Liver (tissue), 9 donors: ENCODE results near the gene GREB1. TPM values are rescaled to one million over a fixed set of nuclear protein-coding genes. Genes with fewer than 3 reads are reported as not detected.

Experiments
- DNase-seq: peaks from one replicate; pipeline ENCODE4 v3.0.0-alpha.2; 2017; ENCODE audit warnings: low spot score
- H3K27ac ChIP-seq, 2 donors: one replicate each; pipeline ENCODE4 v1.7.0; 2013; ENCODE audit warnings: inconsistent platforms in 2 of 2, low read length in 2 of 2, control low read depth in 1 of 2, low read depth in 1 of 2, mild to moderate bottlenecking in 1 of 2
- H3K27me3 ChIP-seq, 4 donors: one replicate each; pipeline versions ENCODE4 v1.6.1 to v1.7.0; 2013; ENCODE audit warnings: low read length in 3 of 4, inconsistent platforms in 1 of 4, mild to moderate bottlenecking in 1 of 4, moderate library complexity in 1 of 4; ENCODE audit not compliant: control insufficient read depth in 4 of 4, insufficient read depth in 4 of 4
- H3K36me3 ChIP-seq, 4 donors: one replicate each; pipeline versions ENCODE4 v1.6.1 to v1.7.0; 2013; ENCODE audit warnings: low read length in 3 of 4, mild to moderate bottlenecking in 3 of 4, low read depth in 1 of 4, moderate library complexity in 1 of 4; ENCODE audit not compliant: control insufficient read depth in 4 of 4, insufficient read depth in 3 of 4
- H3K4me1 ChIP-seq, 4 donors: one replicate each; pipeline versions ENCODE4 v1.6.1 to v1.7.0; 2013; ENCODE audit warnings: low read length in 3 of 4, mild to moderate bottlenecking in 3 of 4, moderate library complexity in 1 of 4; ENCODE audit not compliant: control insufficient read depth in 4 of 4, insufficient read depth in 4 of 4
- H3K4me3 ChIP-seq, 3 donors: one replicate each; pipeline versions ENCODE4 v1.6.1 to v1.7.0; 2013; ENCODE audit warnings: low read length in 3 of 3, control low read depth in 1 of 3, low read depth in 1 of 3, mild to moderate bottlenecking in 1 of 3
- H3K9ac ChIP-seq, 2 donors: one replicate each; pipeline ENCODE4 v1.7.0; 2013; ENCODE audit warnings: low read length in 2 of 2, mild to moderate bottlenecking in 2 of 2, moderate library complexity in 2 of 2, control low read depth in 1 of 2, low read depth in 1 of 2
- H3K9me3 ChIP-seq, 4 donors: one replicate each; pipeline versions ENCODE4 v1.6.1 to v1.7.0; 2013; ENCODE audit warnings: low read length in 3 of 4; ENCODE audit not compliant: control insufficient read depth in 4 of 4
- FOXA1 ChIP-seq: IDR thresholded peaks from 2 replicates; pipeline ENCODE4 v1.6.1; 2016; ENCODE audit warnings: antibody characterized with exemption
- FOXA2 ChIP-seq: IDR thresholded peaks from 2 replicates; pipeline ENCODE4 v1.6.1; 2016; ENCODE audit warnings: antibody characterized with exemption
- GABPA ChIP-seq, 2 donors: IDR thresholded peaks in 1 of 2; conservative IDR thresholded peaks in 1 of 2; 2 replicates each; pipeline ENCODE4 v1.6.1; 2016; ENCODE audit warnings: antibody characterized with exemption in 2 of 2, mild to moderate bottlenecking in 1 of 2, moderate library complexity in 1 of 2
- HNF4A ChIP-seq, 2 donors: conservative IDR thresholded peaks; 2 replicates each; pipeline ENCODE4 v1.6.1; 2016; ENCODE audit warnings: antibody characterized with exemption in 2 of 2, mild to moderate bottlenecking in 2 of 2
- HNF4G ChIP-seq: IDR thresholded peaks from 2 replicates; pipeline ENCODE4 v1.6.1; 2016; ENCODE audit warnings: antibody characterized with exemption
- NR2F2 ChIP-seq: IDR thresholded peaks from 2 replicates; pipeline ENCODE4 v1.6.1; 2016; ENCODE audit warnings: antibody characterized with exemption
- RAD21 ChIP-seq, 2 donors: IDR thresholded peaks; 2 replicates each; pipeline ENCODE4 v1.6.1; 2016; ENCODE audit warnings: antibody characterized with exemption in 2 of 2, mild to moderate bottlenecking in 2 of 2
- REST ChIP-seq: IDR thresholded peaks from 2 replicates; pipeline ENCODE4 v1.6.1; 2016; ENCODE audit warnings: antibody characterized with exemption, mild to moderate bottlenecking
- SP1 ChIP-seq: IDR thresholded peaks from 2 replicates; pipeline ENCODE4 v1.6.1; 2018; ENCODE audit warnings: antibody characterized with exemption, mild to moderate bottlenecking
- TAF1 ChIP-seq: conservative IDR thresholded peaks from 2 replicates; pipeline ENCODE4 v1.6.1; 2016; ENCODE audit warnings: antibody characterized with exemption, mild to moderate bottlenecking
- YY1 ChIP-seq: IDR thresholded peaks from 2 replicates; pipeline ENCODE4 v1.6.1; 2016; ENCODE audit warnings: antibody characterized with exemption, mild to moderate bottlenecking
- ZBTB33 ChIP-seq: IDR thresholded peaks from 2 replicates; pipeline ENCODE4 v1.6.1; 2016; ENCODE audit warnings: antibody characterized with exemption
- WGBS: extraction: QIAGEN DNeasy Blood & Tissue Kit; methylation state at CpG from one replicate; pipeline ENCODE4 v1.1.7; 2013; 5-methylcytosine and 5-hydroxymethylcytosine counted together
- polyA plus RNA-seq, 2 donors: library from polyadenylated mRNA; stranded (reverse) in 1 of 2; unstranded in 1 of 2; fragments of 200-250 nt in 1 of 2; fragments of >200 nt in 1 of 2; fragmentation: Nextera tagmentation in 1 of 2; extraction: Ambion mirVana in 1 of 2; gene quantifications; one replicate each; pipeline versions ENCODE4 v1.2.1 to v1.2.3, GENCODE V29; 2013 to 2015
- total RNA-seq, 2 donors: library from RNA; depleted of rRNA; stranded (reverse); fragments of >200 nt; gene quantifications; one replicate each; pipeline ENCODE4 v1.2.3, GENCODE V29; 2014
- TF ChIP-seq, protein P1 (sequence below): fragments of 150-350 bp; IDR thresholded peaks from 2 replicates; pipeline ENCODE4 v1.5.1; 2017; ENCODE audit warnings: improper control_type of control experiment, low read depth, low read length; ENCODE audit not compliant: missing input control
- TF ChIP-seq, protein P2 (sequence below): IDR thresholded peaks from 2 replicates; pipeline ENCODE4 v1.6.1; 2016; ENCODE audit warnings: antibody characterized with exemption
- donor health status: healthy.
- donor health status: healthy.
- donor health status: healthy.
- donor health status: healthy.
- donor health status: healthy.

Gene GREB1
- total and polyA plus RNA-seq, 4 donors, result 1.0 to 6.3 (median 3.6) TPM

DNA sequence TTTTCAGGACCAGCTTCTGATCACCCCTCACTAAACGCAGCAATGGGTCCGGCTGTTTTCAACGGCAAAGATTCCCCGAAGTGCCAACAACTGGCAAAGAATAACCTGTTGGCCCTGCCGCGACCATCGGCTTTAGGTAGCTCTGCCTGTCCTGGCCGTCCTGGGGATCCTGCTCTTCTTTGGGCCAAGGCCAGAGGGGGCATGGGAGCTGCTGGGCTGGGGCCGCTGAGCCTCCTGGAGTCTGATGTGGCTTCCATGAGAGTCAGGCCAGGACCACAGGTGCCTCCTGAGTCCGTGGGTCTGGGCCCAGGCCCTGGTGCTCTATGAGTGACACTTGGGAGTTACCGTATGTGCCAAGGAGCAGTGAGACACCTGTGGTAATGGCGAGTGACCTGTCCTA, 46.9 kb downstream of the GREB1 start:
- Histone ChIP-seq H3K36me3 (no peaks in the 10 kb centered on the region), H3K4me1 (no peaks in the 10 kb centered on the region), H3K4me3 (no peak overlapping the region), H3K9me3 (no peaks in the 10 kb centered on the region), H3K27ac (no peak overlapping the region), H3K9ac (no peak overlapping the region), H3K27me3 (no peaks in the 10 kb centered on the region)
- DNase-seq, result no peak
- 93% methylated on average over 12 of the region's 12 CpGs for WGBS
- TF ChIP-seq SP1 (no peak), TAF1 (no peak), FOXA2 (no peak), RAD21 (IDR thresholded peaks at IDR 0.05) (no peak), HNF4G (no peak), YY1 (no peak), NR2F2 (no peak), FOXA1 (no peak), ZBTB33 (no peak)
- TF ChIP-seq, protein P1, sequence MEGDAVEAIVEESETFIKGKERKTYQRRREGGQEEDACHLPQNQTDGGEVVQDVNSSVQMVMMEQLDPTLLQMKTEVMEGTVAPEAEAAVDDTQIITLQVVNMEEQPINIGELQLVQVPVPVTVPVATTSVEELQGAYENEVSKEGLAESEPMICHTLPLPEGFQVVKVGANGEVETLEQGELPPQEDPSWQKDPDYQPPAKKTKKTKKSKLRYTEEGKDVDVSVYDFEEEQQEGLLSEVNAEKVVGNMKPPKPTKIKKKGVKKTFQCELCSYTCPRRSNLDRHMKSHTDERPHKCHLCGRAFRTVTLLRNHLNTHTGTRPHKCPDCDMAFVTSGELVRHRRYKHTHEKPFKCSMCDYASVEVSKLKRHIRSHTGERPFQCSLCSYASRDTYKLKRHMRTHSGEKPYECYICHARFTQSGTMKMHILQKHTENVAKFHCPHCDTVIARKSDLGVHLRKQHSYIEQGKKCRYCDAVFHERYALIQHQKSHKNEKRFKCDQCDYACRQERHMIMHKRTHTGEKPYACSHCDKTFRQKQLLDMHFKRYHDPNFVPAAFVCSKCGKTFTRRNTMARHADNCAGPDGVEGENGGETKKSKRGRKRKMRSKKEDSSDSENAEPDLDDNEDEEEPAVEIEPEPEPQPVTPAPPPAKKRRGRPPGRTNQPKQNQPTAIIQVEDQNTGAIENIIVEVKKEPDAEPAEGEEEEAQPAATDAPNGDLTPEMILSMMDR, result no peak
- TF ChIP-seq, protein P2, sequence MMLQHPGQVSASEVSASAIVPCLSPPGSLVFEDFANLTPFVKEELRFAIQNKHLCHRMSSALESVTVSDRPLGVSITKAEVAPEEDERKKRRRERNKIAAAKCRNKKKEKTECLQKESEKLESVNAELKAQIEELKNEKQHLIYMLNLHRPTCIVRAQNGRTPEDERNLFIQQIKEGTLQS, result no peak

GRCh38 chr2:11581124-11581796, 47.4 kb downstream of the GREB1 start:
- no peak for DNase-seq
- WGBS, result 95% methylated on average over 9 of the region's 9 CpGs
- no peaks in the 10 kb centered on the region for H3K36me3 ChIP-seq
- no peaks in the 10 kb centered on the region for H3K4me1 ChIP-seq
- H3K9ac ChIP-seq, result no peak overlapping the region
- H3K9me3 ChIP-seq, result no peaks in the 10 kb centered on the region
- no peaks in the 10 kb centered on the region for H3K27me3 ChIP-seq
- no peak overlapping the region for H3K27ac ChIP-seq
- H3K4me3 ChIP-seq, result no peak overlapping the region
- TF ChIP-seq TAF1 (no peak), RAD21 (IDR thresholded peaks at IDR 0.05) (no peak), REST (no peak), FOXA1 (no peak), GABPA (IDR thresholded peaks at IDR 0.05 in 1 of 2, conservative IDR thresholded peaks at IDR 0.05 in 1 of 2) (no peak), HNF4A (conservative IDR thresholded peaks at IDR 0.05) (no peak), NR2F2 (no peak)
- TF ChIP-seq, protein P1, result no peak
